GM06990 (cell line): Measurements from ENCODE around the gene MYH11.
"Not testable (repeated sequence)": the region's sequence is repeated elsewhere in the genome, so short reads cannot be mapped to it uniquely, and the experiment has no call there.

Source experiments
- DNase-seq: peaks from one replicate; pipeline ENCODE4 v3.0.0-alpha.2; 2011; ENCODE audit not compliant: insufficient read length; ENCODE audit errors: extremely low read depth
- H3K27me3 ChIP-seq: replicated peaks from 2 replicates; pipeline ENCODE4 v1.6.0; 2011; ENCODE audit warnings: low read length; ENCODE audit not compliant: control insufficient read depth, insufficient read depth
- H3K36me3 ChIP-seq: 2 replicates; pipeline ENCODE4 v1.5.1; 2011; ENCODE audit warnings: low read length; ENCODE audit not compliant: control insufficient read depth, insufficient read depth
- H3K4me3 ChIP-seq: replicated peaks from 2 replicates; pipeline ENCODE4 v1.5.1; 2011; ENCODE audit warnings: low read depth, mild to moderate bottlenecking, control low read depth, low read length
- TF ChIP-seq, protein P1 (sequence below): IDR thresholded peaks from 2 replicates; pipeline ENCODE4 v1.5.1; 2011; ENCODE audit warnings: low read length, control low read depth, mild to moderate bottlenecking, inconsistent platforms; ENCODE audit not compliant: insufficient read depth, poor library complexity, severe bottlenecking

MYH11 gene

DNA sequence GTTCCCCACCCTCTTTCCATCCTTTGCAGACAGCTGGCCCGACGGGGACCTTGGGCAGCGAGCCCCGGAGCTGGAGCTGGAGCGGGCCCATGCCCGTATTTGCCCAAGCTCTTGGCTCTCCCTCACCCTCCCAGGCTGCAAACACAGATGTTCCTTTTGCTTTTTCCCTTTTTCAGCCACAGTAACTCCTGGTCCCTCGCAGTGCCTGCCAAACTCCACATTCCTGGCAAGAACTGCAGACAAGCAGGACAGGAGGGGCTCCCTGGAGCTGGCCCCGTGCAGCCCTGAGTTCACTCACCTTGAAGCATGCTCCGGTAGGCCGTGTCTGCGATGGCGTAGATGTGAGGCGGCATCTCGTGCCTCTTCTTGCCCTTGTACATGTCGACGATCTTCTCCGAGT, 33.9 kb downstream of the MYH11 start:
- Histone ChIP-seq H3K36me3 (no peaks in the 10 kb centered on the region), H3K27me3 (no peaks in the 10 kb centered on the region), H3K4me3 (no peak overlapping the region)
- no peak for DNase-seq
- TF ChIP-seq, protein P1, sequence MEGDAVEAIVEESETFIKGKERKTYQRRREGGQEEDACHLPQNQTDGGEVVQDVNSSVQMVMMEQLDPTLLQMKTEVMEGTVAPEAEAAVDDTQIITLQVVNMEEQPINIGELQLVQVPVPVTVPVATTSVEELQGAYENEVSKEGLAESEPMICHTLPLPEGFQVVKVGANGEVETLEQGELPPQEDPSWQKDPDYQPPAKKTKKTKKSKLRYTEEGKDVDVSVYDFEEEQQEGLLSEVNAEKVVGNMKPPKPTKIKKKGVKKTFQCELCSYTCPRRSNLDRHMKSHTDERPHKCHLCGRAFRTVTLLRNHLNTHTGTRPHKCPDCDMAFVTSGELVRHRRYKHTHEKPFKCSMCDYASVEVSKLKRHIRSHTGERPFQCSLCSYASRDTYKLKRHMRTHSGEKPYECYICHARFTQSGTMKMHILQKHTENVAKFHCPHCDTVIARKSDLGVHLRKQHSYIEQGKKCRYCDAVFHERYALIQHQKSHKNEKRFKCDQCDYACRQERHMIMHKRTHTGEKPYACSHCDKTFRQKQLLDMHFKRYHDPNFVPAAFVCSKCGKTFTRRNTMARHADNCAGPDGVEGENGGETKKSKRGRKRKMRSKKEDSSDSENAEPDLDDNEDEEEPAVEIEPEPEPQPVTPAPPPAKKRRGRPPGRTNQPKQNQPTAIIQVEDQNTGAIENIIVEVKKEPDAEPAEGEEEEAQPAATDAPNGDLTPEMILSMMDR, result no peak

DNA sequence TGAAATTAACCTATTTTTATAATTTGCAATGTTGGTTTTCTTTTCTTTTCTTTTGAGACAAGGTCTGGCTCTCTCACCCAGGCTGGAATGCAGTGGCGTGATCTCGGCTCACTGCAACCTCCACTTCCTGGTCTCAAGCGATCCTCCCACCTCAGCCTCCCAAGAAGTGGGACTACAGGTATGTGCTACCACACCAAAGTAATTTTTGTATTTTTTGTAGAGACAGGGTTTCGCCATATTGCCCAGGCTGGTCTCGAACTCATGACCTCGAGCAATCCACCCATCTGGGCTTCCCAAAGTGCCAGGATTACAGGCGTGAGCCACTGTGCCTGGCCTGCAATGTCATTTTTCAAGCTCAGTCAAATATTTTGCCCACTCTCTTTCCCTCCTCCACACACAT, 36.0 kb downstream of the MYH11 start:
- Histone ChIP-seq H3K36me3 (no peaks in the 10 kb centered on the region), H3K4me3 (no peak overlapping the region), H3K27me3 (no peaks in the 10 kb centered on the region)
- TF ChIP-seq, protein P1, result no peak
- no peak for DNase-seq

DNA sequence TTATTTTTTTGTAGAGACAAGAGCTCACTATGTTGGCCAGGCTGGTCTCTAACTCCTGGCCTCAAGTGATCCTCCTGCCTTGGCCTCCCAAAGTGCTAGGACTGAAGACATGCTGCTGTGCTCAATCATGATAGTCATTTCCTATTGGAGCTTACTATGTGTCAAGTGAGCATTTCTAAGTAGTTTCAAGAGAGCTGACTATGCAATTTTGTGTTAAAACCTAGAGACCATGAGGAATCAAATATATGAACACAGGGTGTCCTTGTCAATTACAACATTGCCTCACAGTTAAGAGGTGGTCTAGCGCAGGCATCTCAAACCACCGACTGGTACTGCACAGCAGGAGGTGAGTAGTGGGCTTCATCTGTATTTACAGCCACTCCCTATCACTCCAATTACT, 37.8 kb downstream of the MYH11 start:
- DNase-seq, result no peak
- TF ChIP-seq, protein P1, result no peak
- Histone ChIP-seq H3K27me3 (no peaks in the 10 kb centered on the region), H3K36me3 (no peaks in the 10 kb centered on the region), H3K4me3 (no peak overlapping the region)

DNA sequence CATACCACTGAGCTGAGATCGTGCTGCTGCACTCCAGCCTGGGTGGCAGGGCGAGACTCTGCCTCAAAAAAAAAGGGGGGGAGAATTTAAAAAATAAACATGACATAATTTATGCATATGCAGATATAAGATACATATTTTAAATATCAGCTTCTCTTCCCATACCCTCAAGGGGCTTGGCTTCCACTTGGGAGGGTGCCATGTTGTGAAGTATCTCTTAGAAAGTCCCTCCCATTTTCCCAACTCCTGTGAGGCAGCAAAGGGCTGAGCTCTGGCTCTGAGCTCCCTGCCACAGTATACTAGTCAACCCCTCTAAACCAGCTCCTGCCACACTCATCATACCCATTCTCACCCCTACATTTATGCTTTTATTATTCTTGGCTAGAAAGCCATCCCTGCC, 39.4 kb downstream of the MYH11 start:
- Histone ChIP-seq H3K27me3 (no peaks in the 10 kb centered on the region), H3K36me3 (no peaks in the 10 kb centered on the region), H3K4me3 (no peak overlapping the region)
- TF ChIP-seq, protein P1, result no peak
- no peak for DNase-seq

DNA sequence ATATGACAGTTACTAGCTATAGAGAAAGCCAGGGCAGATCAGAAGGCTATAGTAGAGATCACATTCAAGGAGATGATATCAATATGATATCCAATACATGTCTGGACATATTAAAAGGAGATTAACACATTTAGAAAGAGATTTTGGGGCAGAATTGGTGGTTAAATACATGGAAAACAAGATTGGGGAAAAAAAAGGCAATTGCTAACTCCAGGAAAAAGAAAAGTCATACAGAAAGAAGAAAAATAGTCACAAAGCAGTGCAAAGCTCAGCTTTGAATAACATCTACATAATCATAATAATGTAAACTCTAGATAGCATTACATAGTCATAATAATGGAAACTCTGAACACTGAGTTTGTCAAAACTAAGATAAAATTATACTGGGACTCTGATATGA, 40.6 kb downstream of the MYH11 start:
- DNase-seq, result no peak
- Histone ChIP-seq H3K4me3 (no peak overlapping the region), H3K27me3 (no peaks in the 10 kb centered on the region), H3K36me3 (no peaks in the 10 kb centered on the region)
- TF ChIP-seq, protein P1, result no peak

DNA sequence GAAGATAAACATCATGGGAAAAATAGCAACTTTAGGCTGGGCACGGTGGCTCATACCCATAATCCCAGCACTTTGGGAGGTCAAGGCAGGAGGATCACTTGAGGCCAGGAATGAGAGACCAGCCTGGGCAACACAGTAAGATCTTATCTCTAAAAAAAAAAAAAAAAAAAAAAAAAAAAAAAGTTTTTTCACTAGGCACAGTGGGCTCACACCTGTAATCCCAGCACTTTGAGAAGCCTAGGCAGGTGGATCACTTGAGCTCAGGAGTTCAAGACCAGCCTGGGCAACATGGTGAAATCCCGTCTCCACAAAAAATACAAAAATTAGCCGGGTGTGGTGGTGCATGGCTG, 44.5 kb downstream of the MYH11 start:
- not testable (repeated sequence) for DNase-seq, H3K27me3 ChIP-seq, H3K4me3 ChIP-seq, H3K36me3 ChIP-seq
